ENCODE measurements around the gene TMEM225B.
"Not testable (repeated sequence)": the region's sequence is repeated elsewhere in the genome, so short reads cannot be mapped to it uniquely, and the experiment has no call there.

The TMEM225B gene

DNA sequence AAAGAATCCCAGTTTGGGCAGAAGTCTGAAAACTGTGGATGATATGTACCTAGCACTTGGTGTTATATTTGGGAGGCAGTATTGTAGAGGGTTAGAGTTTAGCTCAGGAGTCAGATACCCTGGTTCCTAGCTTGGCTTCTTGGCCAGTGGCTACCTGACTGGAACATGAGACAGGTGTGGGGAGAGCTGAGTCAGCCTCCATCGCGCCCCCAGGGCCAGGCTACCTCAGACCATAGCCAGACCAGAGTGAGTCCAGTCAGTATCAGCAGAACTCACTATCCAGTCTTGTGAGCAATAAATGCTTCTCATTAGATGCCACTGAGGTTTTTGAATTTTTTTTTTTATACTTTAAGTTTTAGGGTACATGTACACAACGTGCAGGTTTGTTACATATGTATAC lies 55.7 kb downstream of the TMEM225B start:
- DNase-seq (ENCODE audit: low spot score), result no peak

DNA sequence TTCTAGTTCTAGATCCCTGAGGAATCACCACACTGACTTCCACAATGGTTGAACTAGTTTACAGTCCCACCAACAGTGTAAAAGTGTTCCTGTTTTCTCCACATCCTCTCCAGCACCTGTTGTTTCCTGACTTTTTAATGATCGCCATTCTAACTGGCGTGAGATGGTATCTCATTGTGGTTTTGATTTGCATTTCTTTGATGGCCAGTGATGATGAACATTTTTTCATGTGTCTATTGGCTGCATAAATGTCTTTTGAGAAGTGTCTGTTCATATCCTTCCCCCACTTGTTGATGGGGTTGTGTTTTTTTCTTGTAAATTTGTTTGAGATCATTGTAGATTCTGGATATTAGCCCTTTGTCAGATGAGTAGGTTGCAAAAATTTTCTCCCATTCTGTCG lies 56.6 kb downstream of the TMEM225B start:
- not testable (repeated sequence) for DNase-seq (ENCODE audit: low spot score)

DNA sequence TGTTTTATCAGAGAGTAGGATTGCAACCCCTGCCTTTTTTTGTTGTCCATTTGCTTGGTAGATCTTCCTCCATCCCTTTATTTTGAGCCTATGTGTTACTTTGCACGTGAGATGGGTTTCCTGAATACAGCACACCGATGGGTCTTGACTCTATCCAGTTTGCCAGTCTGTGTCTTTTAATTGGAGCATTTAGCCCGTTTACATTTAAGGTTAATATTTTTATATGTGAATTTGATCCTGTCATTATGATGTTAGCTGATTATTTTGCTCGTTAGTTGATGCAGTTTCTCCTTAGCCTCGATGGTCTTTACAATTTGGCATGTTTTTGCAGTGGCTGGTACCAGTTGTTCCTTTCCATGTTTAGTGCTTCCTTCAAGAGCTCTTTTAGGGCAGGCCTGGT lies 59.8 kb downstream of the TMEM225B start:
- DNase-seq (ENCODE audit: low spot score), result not testable (repeated sequence)

All from SK-N-DZ (cell line).